Fibroblast of skin of scalp (primary cell): ENCODE data around the gene ADAM23. TPM values are rescaled to one million over a fixed set of nuclear protein-coding genes. Genes with fewer than 3 reads are reported as not detected.
"Not testable (repeated sequence)": the region's sequence is repeated elsewhere in the genome, so short reads cannot be mapped to it uniquely, and the experiment has no call there.

Source experiments
- DNase-seq: peaks from one replicate; pipeline ENCODE4 v3.0.0-alpha.2; 2013
- polyA plus RNA-seq, 2 experiments: library from polyadenylated mRNA; unstranded; fragments of 120-200 nt; gene quantifications; one replicate each; pipeline ENCODE4 v1.2.1, GENCODE V29; 2013; ENCODE audit not compliant: insufficient read length in 2 of 2

Gene ADAM23
- 12.7 TPM for polyA plus RNA-seq (2013, experiment 1 of 2; ENCODE audit: insufficient read length)
- polyA plus RNA-seq (2013, experiment 2 of 2; ENCODE audit: insufficient read length) = 10.9 TPM

DNA sequence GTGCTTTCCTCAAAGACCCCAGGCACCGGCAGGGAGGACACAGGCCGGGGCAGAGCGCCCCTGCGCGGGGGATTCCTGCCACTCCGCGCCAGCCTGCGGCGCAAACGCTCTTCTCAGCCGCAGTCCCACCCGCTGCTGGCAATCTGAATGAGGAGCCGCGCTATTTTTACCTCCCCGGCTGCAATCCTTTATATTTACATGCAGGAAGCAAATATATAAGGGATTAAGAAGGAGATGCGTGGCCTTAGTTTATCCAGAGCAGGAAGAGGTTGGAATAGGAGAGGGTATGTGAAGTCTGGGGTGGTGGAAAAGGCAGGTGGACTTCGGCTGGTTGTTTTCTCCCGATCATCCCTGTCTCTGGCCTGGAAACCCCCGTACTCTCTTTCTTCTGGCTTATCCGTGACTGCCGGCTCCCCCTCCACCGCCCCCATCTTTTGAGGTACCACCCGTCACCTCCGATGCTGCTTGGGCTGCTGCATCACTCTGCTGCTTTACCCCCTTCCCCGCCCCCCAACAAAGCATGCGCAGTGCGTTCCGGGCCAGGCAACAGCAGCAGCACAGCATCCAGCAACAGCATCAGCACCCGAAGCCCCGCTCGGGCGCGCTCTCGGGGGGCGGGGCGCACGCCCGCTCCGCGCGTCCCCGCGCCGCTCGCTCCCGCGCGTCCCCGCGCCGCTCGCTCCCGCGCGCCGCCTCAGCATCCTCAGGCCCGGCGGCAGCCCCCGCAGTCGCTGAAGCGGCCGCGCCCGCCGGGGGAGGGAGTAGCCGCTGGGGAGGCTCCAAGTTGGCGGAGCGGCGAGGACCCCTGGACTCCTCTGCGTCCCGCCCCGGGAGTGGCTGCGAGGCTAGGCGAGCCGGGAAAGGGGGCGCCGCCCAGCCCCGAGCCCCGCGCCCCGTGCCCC is at the start of gene ADAM23:
TSS of gene ADAM23 (plus strand) at position 700 of the 902 bp plus-strand sequence. CDS start 335 bp downstream, outside the sequence.
- peak; percentile 67 for DNase-seq

- no peak for DNase-seq
These were observed 47.1 kb upstream of the ADAM23 start for GRCh38 chr2:206396211-206396610.

DNA sequence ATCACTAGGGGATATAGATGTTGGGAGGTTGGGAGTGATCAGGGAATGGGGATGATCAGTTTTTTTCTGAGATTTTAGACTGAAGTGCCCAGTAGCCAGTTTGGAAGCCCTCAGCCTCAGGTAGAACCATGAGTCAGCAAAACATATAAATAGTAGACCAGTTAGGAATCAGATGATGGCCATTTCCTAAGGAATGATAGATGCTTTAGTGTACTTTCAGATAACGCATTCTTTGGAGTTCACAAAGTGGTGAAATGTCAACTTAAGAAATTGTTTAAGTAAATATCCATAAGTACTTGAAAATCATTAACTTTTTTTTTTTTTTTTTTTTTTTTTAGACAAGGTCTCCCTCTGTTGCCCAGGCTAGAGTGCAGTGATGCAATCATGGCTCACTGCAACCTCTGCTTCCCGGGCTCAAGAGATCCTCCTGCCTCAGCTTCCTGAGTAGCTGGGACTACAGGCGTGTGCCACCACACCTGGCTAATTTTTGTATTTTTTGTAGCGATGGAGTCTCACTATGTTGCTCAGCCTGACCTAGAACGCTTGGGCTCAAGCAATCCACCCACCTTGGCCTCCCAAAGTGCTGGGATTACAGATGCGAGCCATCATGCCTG is 40.3 kb upstream of the ADAM23 start:
- DNase-seq = not testable (repeated sequence)

- DNase-seq = no peak
These were observed 34.7 kb upstream of the ADAM23 start for GRCh38 chr2:206408323-206409320.

DNA sequence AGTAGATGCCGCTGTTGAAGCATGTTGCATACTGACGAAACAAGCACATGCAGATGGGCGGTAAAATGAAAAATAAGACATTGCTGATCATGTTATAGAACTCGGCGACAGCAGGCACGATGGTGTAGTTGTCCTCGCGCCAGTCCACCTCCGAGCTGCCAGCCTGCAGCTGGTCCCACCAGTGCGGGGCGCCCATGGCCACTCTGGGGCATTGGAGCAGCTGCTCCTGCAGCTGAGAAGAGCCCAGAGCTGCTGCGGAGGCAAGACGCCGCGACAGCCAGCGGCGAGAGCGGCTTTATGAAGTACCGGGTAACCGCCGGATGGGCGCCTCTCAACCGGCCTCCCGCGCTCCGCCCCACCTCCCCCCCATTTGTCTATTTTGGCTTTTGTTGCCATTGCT is 32.6 kb upstream of the ADAM23 start:
- DNase-seq = no peak

DNA sequence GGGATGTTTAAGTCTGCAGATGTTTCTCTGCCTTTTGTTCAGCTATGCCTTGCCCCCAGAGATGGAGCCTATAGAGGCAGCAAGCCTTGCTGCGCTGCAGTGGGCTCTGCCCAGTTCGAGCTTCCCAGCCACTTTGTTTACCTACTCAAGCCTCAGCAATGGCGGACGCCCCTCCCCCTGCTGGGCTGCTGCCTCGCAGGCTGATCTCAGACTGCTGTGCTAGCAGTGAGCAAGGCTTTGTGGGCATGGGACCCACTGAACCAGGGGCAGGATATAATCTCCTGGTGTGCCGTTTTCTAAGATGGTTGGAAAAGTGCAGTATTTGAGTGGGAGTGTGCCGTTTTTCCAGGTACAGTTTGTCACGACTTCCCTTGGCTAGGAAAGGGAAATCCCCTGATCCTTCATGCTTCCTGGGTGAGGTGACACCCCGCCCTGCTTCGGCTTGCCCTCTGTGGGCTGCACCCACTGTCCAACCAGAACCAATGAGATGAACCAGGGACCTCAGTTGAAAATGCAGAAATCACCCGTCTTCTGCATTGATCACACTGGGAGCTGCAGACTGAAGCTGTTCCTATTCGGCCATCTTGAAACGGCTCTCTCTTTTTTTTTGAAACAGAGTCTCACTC is 27.6 kb upstream of the ADAM23 start:
- no peak for DNase-seq

DNA sequence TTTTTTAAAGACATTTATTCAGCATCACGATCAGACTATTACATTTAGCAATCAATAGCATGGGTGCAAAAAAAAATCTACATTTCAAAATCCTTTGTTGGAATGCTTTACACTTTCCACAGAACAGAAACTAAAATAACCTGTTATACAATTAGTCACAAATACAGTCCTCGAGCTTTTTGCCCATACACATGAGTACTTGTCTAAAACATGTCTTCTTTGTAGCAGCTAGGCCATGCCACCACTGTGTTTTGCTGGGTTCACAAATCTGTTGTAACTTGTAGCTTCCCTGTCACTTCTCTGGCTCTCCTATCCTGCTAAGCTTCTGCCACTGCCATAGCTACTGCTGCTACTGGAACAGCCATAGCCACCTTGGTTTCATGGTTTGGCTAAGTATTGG is 24.4 kb upstream of the ADAM23 start:
- no peak for DNase-seq

DNA sequence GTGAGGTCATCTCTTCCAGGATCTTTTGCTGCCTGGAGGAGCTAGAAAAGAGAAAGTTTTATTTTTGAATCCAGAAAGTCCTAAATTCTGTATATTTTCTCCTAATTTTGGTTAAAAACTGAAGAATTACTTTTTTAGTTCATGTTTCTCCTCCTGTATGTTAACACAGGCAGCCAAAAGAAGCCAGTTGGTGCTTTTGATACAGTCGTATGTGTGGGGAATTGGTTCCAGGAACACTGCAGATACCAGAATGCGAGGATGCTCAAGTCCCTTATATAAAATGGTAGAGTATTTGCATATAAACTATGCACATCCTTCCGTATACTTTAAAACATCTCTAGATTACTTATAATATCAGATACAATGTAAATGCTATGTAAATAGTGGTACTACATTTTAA is 22.6 kb upstream of the ADAM23 start:
- no peak for DNase-seq

GRCh38 chr2:206422493-206422892 is 20.8 kb upstream of the ADAM23 start:
- DNase-seq = peak; percentile 34

GRCh38 chr2:206423147-206423546 is 20.2 kb upstream of the ADAM23 start:
- DNase-seq = no peak

GRCh38 chr2:206424134-206424533 is 19.2 kb upstream of the ADAM23 start:
- DNase-seq = peak; percentile 35

GRCh38 chr2:206428783-206429182 is 14.5 kb upstream of the ADAM23 start:
- no peak for DNase-seq

GRCh38 chr2:206430452-206430851 is 12.9 kb upstream of the ADAM23 start:
- DNase-seq = no peak

DNA sequence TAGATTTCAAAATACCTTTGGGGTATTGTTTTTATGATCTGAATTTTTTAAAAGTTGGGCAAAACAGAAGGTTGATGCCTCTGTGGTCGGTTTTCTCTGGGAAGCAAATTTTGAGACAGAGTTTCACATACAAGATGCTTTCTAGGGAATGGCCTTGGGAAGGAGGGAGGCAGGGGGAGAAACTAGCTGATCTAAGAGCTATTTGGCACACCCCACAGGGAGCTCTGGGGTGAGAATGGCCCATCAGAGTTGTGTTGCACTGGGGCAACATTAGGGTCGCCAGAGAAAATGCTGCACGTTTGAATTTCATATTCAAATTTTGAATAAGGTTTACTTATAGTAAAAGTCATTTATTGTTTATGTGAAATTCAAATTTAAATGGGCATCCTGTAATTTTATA is 11.9 kb upstream of the ADAM23 start:
- no peak for DNase-seq

DNA sequence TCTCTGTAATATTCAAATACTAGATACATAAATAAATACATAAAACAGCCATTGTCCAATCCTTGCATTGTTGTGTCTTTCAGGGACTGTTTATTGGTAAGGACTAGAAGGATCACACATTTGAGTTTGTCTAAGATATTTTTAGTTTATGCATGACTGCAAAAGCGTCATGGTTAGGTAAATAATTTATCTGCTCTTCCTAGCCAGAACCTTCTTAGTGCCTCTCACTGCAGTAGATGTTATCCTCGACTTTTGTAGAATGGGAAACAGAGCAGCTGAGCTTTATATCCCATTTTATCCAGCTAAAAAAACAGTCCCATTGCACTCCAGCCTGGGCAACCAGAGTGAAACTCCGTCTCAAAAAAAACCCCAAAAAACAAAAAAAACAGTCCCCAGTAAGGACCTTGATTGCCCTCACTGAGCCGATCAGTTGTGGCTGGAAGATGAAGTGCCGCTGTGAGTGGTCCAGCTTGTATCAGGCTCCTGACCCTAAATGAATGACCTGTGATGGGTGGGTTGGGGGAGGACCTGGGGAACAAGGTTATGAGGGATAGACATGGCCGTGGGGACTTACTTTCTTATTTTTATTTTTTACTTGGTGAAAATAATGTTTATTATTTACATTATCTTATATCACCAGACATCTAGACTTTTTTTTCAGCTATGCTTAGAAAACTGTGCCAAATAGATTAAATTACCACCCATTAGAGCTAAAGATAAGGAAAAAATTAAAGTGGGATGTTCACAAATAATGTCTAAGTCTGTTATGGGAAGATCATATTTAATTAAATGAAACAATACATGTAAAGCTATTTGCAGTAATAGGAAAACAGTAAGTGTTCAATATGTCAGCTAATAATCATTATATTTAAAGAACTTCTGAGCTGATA is 10.9 kb upstream of the ADAM23 start:
- no peak for DNase-seq

GRCh38 chr2:206433190-206433589 is 10.1 kb upstream of the ADAM23 start:
- DNase-seq = no peak

DNA sequence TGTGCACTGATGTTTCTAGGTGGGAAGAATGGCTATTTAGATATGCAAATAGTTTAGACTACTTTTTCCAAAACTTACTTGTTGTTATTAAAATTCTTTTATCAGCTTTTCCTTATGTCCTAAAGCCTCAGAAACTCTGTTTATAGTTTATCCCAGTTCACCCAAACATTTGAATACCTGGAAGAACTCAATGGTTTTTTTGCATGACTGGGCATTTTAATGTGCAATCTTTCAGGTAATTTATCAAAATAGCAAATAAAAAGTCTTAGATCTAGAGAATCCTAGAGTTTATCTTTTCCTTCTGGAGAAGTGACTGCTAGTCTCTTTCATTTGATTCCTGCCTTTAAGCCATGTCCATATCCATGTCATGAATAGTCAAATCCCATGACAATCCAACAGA is 9.6 kb upstream of the ADAM23 start:
- DNase-seq = no peak

DNA sequence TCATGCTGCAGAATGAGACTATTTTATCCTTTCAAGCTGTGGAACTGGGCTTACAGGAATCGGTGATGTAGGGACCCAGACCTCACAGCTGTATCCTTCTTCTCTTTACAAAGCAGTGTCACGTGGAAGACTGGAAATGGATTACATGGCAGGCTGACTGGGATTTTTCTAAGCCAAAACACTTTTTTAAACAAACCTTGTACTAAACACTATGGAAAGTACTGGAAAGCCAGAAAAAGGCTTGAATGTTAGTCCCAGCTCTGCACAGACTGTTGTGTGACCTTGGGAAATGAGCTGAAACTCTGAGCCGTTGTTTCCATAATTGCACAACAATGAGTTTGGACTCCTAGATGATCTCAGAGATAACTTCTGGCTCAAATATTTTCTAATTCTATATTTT is 7.6 kb upstream of the ADAM23 start:
- no peak for DNase-seq

- DNase-seq = no peak
These were observed 5.1 kb upstream of the ADAM23 start for GRCh38 chr2:206438196-206438724.

- no peak for DNase-seq
These were observed 879 bp upstream of the ADAM23 start for GRCh38 chr2:206442474-206442832.
